Measurements from ENCODE around the gene COL13A1.

Gene COL13A1

DNA sequence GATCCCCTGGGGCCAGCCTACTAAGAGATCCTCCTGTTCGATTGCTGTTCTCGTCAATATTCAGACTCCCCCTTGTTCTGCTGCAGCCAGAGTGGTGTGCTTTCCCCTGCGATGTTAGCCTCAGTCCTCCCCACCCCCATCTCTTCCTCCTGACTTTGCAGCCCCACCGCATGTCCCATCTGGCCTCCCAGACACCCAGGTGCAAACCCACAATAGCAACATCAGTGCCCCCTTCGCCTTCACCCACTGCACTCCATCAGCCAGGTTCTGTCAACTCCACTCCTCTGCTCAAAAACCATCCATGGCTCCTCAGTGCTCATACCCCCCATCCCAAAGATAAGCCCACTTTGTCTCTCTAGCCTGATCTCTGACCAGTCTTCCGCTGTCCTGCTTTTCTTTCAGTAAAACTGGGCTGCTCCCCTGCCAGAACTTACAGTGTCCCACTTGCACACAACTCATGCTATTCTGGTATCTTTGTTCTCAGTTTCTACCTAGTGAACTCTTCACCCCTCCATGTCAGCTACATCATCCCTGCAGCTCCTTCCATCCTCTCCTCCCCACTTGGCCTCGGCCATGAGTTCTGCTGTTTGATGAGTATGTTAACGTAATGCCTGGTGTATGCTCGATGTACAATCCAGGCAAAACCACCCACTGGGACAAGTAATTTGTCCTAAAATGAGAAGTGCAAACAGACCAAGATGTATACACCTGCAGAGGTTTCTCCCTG is 26.6 kb downstream of the COL13A1 start:
- Histone ChIP-seq H3K36me3 (ENCODE audit: insufficient read depth, insufficient read length, low read length) (no peaks in the 10 kb centered on the region), H3K4me3 (ENCODE audit: insufficient read length, low read depth) (no peak overlapping the region), H3K4me1 (ENCODE audit: insufficient read depth, insufficient read length) (peaks cover 6% of the 10 kb centered on the region), H3K27me3 (ENCODE audit: insufficient read depth, insufficient read length) (no peaks in the 10 kb centered on the region), H3K9ac (ENCODE audit: insufficient read length, low read depth) (no peak overlapping the region), H3K9me3 (ENCODE audit: insufficient read depth, low read length) (no peaks in the 10 kb centered on the region)
- DNase-seq (ENCODE audit: low read depth, low spot score), result no peak
- TF ChIP-seq ZNF274 (IDR thresholded peaks at IDR 0.05; ENCODE audit: low read depth, low read length) (no peak), YY1 (IDR thresholded peaks at IDR 0.05; ENCODE audit: insufficient read depth, insufficient read length) (no peak), SUZ12 (IDR thresholded peaks at IDR 0.05; ENCODE audit: extremely low read depth, insufficient read depth, insufficient read length) (no peak)

DNA sequence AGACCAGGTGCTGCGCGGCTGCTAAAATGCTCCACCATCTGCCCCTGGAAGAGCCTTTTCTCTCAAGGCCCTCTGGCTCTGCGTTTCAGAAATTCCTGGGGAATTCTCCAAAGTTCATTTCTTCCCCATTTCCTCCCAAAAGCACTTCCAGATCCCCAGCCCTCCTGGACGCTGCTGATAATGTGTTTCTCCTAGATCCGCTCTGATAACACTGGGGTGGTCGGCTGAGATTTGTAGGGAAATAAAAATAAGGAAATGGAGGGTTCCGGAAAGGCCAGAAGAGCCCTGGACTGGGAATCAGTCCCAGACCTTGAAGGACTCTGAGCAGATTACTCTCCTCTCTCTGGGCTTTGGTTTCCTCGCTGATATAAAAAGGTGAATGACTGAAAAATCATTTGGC is 28.1 kb downstream of the COL13A1 start:
- Histone ChIP-seq H3K4me3 (ENCODE audit: insufficient read length, low read depth) (no peak overlapping the region), H3K4me1 (ENCODE audit: insufficient read depth, insufficient read length) (peaks cover 6% of the 10 kb centered on the region), H3K9ac (ENCODE audit: insufficient read length, low read depth) (no peak overlapping the region), H3K9me3 (ENCODE audit: insufficient read depth, low read length) (no peaks in the 10 kb centered on the region), H3K36me3 (ENCODE audit: insufficient read depth, insufficient read length, low read length) (no peaks in the 10 kb centered on the region), H3K27me3 (ENCODE audit: insufficient read depth, insufficient read length) (no peaks in the 10 kb centered on the region)
- no peak for TF ChIP-seq ZNF274 (IDR thresholded peaks at IDR 0.05; ENCODE audit: low read depth, low read length)
- TF ChIP-seq YY1 (IDR thresholded peaks at IDR 0.05; ENCODE audit: insufficient read depth, insufficient read length), result no peak
- no peak for DNase-seq (ENCODE audit: low read depth, low spot score)

DNA sequence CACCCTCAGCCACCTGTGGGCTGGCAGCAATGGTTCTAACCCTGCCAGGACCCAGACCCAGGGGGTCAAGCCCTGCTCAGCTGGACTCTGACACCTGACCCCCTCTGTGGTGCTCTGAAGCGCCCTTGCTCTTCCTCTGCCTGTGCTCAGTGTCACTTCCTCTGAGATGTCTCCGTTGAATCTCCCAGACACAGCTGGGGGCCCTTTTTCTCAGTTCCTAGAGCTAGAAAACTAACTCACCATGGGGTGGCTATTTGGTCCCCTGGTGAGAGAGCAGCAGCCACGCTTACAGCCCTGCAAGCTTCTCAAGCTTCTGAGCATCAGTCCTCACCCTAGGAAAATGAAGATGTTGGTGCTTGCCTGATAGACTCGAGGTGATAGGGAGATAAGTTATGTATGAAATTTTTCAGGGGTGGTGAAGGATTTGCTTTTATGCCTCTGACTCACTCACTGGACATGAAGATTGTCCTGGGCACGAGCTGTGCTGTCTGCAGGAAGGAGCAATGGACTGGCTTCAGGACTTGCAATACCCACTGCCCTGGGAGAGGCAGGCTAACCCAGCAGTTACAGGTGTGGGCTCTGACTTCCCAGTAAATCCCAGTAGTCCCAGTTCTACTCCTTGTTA is 29.6 kb downstream of the COL13A1 start:
- no peaks in the 10 kb centered on the region for H3K27me3 ChIP-seq (ENCODE audit: insufficient read depth, insufficient read length)
- TF ChIP-seq ZNF274 (IDR thresholded peaks at IDR 0.05; ENCODE audit: low read depth, low read length) (no peak), YY1 (IDR thresholded peaks at IDR 0.05; ENCODE audit: insufficient read depth, insufficient read length) (no peak), SUZ12 (IDR thresholded peaks at IDR 0.05; ENCODE audit: extremely low read depth, insufficient read depth, insufficient read length) (no peak)
- no peak for DNase-seq (ENCODE audit: low read depth, low spot score)
- H3K9ac ChIP-seq (ENCODE audit: insufficient read length, low read depth), result no peak overlapping the region
- no peaks in the 10 kb centered on the region for H3K36me3 ChIP-seq (ENCODE audit: insufficient read depth, insufficient read length, low read length)
- H3K4me1 ChIP-seq (ENCODE audit: insufficient read depth, insufficient read length), result peaks cover 11% of the 10 kb centered on the region
- no peaks in the 10 kb centered on the region for H3K9me3 ChIP-seq (ENCODE audit: insufficient read depth, low read length)
- H3K4me3 ChIP-seq (ENCODE audit: insufficient read length, low read depth), result no peak overlapping the region

DNA sequence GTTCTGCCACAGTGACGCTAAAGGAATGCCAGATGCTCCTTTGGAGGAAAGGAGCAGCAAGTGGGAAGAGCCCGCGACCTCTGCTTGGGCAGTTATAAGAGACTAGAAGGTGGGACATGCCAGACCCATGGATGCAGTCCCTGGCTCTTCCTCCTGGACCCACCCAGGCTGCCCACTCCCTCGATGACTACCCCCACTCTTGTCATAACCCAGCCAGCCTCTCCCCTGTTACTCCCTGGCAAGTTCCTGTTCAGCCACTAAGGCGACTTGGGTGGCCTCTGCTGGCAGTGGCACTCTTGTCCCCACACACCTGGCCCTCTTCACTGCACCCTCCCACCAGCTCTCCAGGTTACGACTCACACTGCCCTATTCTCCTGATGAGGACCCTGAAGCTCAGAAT is 33.5 kb downstream of the COL13A1 start:
- H3K4me1 ChIP-seq (ENCODE audit: insufficient read depth, insufficient read length), result peaks cover 16% of the 10 kb centered on the region
- H3K4me3 ChIP-seq (ENCODE audit: insufficient read length, low read depth), result no peak overlapping the region
- H3K36me3 ChIP-seq (ENCODE audit: insufficient read depth, insufficient read length, low read length), result no peaks in the 10 kb centered on the region
- no peak overlapping the region for H3K9ac ChIP-seq (ENCODE audit: insufficient read length, low read depth)
- H3K27me3 ChIP-seq (ENCODE audit: insufficient read depth, insufficient read length), result no peaks in the 10 kb centered on the region
- TF ChIP-seq SUZ12 (IDR thresholded peaks at IDR 0.05; ENCODE audit: extremely low read depth, insufficient read depth, insufficient read length) (no peak), YY1 (IDR thresholded peaks at IDR 0.05; ENCODE audit: insufficient read depth, insufficient read length) (no peak), ZNF274 (IDR thresholded peaks at IDR 0.05; ENCODE audit: low read depth, low read length) (no peak)
- DNase-seq (ENCODE audit: low read depth, low spot score), result no peak
- H3K9me3 ChIP-seq (ENCODE audit: insufficient read depth, low read length), result no peaks in the 10 kb centered on the region

DNA sequence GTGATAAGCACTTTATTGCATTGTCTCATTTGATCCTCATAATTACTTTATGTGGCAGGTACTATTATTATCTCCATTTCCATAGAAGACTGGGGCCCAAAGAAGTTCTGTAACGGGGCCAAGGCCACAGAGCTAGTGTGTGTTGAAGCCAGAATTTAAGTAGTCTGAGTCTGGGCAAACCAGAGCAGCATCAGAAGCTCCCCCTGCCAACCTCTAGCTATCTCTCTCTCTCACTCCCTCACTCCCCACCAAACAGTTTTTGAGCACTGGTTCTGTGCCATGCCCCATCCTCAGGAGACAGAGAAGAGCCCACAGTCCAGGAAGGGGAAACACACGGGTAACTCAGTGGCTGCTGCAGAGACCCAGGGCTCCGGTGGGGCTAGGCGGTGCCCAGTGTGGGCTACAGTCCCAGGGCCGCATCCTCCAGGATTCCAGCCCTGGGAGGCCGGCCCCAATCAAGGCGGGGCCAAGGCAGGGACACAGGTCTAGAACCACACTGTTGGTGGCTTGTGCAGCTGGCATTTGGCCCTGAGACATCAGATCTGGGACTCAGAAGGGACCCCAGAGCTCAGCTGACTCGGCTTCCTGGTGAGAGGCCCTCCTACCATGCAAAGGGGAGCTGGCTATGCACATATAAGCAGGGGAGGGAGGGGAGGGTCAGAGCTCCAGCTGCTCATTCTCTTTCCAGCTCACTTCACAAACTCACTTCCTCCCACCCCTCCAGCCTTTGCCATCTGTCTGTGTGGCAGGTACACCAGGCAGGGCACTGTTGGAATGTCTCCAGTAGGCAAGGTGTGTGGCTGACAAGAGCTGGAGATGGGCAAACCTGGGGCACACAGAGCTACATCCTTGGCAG is 34.4 kb downstream of the COL13A1 start:
- TF ChIP-seq YY1 (IDR thresholded peaks at IDR 0.05; ENCODE audit: insufficient read depth, insufficient read length), result no peak
- TF ChIP-seq ZNF274 (IDR thresholded peaks at IDR 0.05; ENCODE audit: low read depth, low read length), result no peak
- TF ChIP-seq SUZ12 (IDR thresholded peaks at IDR 0.05; ENCODE audit: extremely low read depth, insufficient read depth, insufficient read length), result no peak
- H3K27me3 ChIP-seq (ENCODE audit: insufficient read depth, insufficient read length), result no peaks in the 10 kb centered on the region
- no peaks in the 10 kb centered on the region for H3K9me3 ChIP-seq (ENCODE audit: insufficient read depth, low read length)
- H3K36me3 ChIP-seq (ENCODE audit: insufficient read depth, insufficient read length, low read length), result no peaks in the 10 kb centered on the region
- no peak overlapping the region for H3K4me3 ChIP-seq (ENCODE audit: insufficient read length, low read depth)
- peaks cover 22% of the 10 kb centered on the region for H3K4me1 ChIP-seq (ENCODE audit: insufficient read depth, insufficient read length)
- no peak for DNase-seq (ENCODE audit: low read depth, low spot score)
- no peak overlapping the region for H3K9ac ChIP-seq (ENCODE audit: insufficient read length, low read depth)

DNA sequence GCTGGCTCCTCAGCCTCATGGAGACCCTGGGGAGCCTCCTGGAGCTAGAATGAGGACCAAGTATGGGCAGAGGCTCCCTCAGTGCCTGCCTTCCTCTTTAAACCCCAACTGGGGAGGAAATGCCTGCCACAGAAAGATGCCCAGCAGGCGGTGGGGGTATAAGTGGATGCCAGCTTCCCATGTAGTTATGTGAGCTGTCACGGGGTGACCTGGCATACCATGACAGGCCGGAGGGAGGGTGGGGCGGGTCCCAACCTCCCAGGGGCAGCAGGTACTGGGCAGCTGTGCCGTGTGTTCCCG is 35.0 kb downstream of the COL13A1 start:
- Histone ChIP-seq H3K36me3 (ENCODE audit: insufficient read depth, insufficient read length, low read length) (no peaks in the 10 kb centered on the region), H3K4me1 (ENCODE audit: insufficient read depth, insufficient read length) (peaks cover 22% of the 10 kb centered on the region), H3K9ac (ENCODE audit: insufficient read length, low read depth) (no peak overlapping the region), H3K27me3 (ENCODE audit: insufficient read depth, insufficient read length) (no peaks in the 10 kb centered on the region), H3K4me3 (ENCODE audit: insufficient read length, low read depth) (no peak overlapping the region), H3K9me3 (ENCODE audit: insufficient read depth, low read length) (no peaks in the 10 kb centered on the region)
- TF ChIP-seq YY1 (IDR thresholded peaks at IDR 0.05; ENCODE audit: insufficient read depth, insufficient read length) (no peak), SUZ12 (IDR thresholded peaks at IDR 0.05; ENCODE audit: extremely low read depth, insufficient read depth, insufficient read length) (no peak), ZNF274 (IDR thresholded peaks at IDR 0.05; ENCODE audit: low read depth, low read length) (no peak)
- DNase-seq (ENCODE audit: low read depth, low spot score), result no peak

DNA sequence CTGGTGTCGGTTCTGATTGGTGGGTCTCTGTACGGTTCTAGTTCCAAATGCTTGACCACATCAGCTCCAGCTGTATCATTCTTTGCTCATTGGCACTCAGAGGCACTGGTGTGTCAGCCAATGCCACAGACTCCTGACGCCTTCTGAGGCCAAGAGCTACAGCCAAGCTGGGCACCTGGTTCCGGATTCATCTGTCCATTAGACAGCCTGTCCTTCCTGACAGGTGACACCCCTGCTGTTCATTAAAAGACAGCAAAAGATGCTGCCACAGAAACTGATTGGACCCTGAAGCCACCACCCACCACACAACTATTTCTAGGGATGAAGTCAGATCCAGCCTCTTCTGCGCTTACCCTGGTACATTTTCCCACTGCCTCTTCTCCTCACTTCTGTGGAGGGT is 35.6 kb downstream of the COL13A1 start:
- no peak overlapping the region for H3K4me3 ChIP-seq (ENCODE audit: insufficient read length, low read depth)
- no peak for DNase-seq (ENCODE audit: low read depth, low spot score)
- no peaks in the 10 kb centered on the region for H3K36me3 ChIP-seq (ENCODE audit: insufficient read depth, insufficient read length, low read length)
- no peak overlapping the region for H3K9ac ChIP-seq (ENCODE audit: insufficient read length, low read depth)
- no peaks in the 10 kb centered on the region for H3K9me3 ChIP-seq (ENCODE audit: insufficient read depth, low read length)
- H3K4me1 ChIP-seq (ENCODE audit: insufficient read depth, insufficient read length), result peaks cover 22% of the 10 kb centered on the region
- no peaks in the 10 kb centered on the region for H3K27me3 ChIP-seq (ENCODE audit: insufficient read depth, insufficient read length)
- no peak for TF ChIP-seq ZNF274 (IDR thresholded peaks at IDR 0.05; ENCODE audit: low read depth, low read length)
- TF ChIP-seq SUZ12 (IDR thresholded peaks at IDR 0.05; ENCODE audit: extremely low read depth, insufficient read depth, insufficient read length), result no peak
- TF ChIP-seq YY1 (IDR thresholded peaks at IDR 0.05; ENCODE audit: insufficient read depth, insufficient read length), result no peak

All from NT2/D1 (cell line).